GM19035 (cell line): ENCODE measurements around the gene ALKAL2.
"Not testable (repeated sequence)": the region's sequence is repeated elsewhere in the genome, so short reads cannot be mapped to it uniquely, and the experiment has no call there.

Experiments
- ATAC-seq: cut with Tn5 transposase; IDR thresholded peaks from one replicate; pipeline ENCODE4 v1.9.1; 2021; ENCODE audit not compliant: unreplicated experiment

Gene ALKAL2

GRCh38 chr2:287911-288757 is at the start of gene ALKAL2:
ALKAL2 (minus strand) TSS chr2:288091; CDS start chr2:287835, 256 bp downstream.
- no peak for ATAC-seq

- ATAC-seq = not testable (repeated sequence)
Observed at GRCh38 chr2:336949-337348, 49.1 kb upstream of the ALKAL2 start.

- ATAC-seq = no peak
Observed at GRCh38 chr2:336360-336759, 48.5 kb upstream of the ALKAL2 start.

- no peak for ATAC-seq
Observed at GRCh38 chr2:332592-332991, 44.7 kb upstream of the ALKAL2 start.

GRCh38 chr2:328761-329160 is 40.9 kb upstream of the ALKAL2 start:
- ATAC-seq = no peak

- no peak for ATAC-seq
Observed at GRCh38 chr2:323035-323434, 35.1 kb upstream of the ALKAL2 start.

GRCh38 chr2:322326-322725 is 34.4 kb upstream of the ALKAL2 start:
- ATAC-seq = no peak

- no peak for ATAC-seq
Observed at GRCh38 chr2:320561-320960, 32.7 kb upstream of the ALKAL2 start.

GRCh38 chr2:319059-319600 is 31.2 kb upstream of the ALKAL2 start:
- ATAC-seq = no peak

GRCh38 chr2:317501-318424 is 29.9 kb upstream of the ALKAL2 start:
- no peak for ATAC-seq

GRCh38 chr2:316381-316780 is 28.5 kb upstream of the ALKAL2 start:
- ATAC-seq = no peak

- ATAC-seq = not testable (repeated sequence)
Observed at GRCh38 chr2:315925-316324, 28.0 kb upstream of the ALKAL2 start.

- no peak for ATAC-seq
Observed at GRCh38 chr2:314561-315336, 26.9 kb upstream of the ALKAL2 start.

GRCh38 chr2:313991-314390 is 26.1 kb upstream of the ALKAL2 start:
- no peak for ATAC-seq

GRCh38 chr2:310994-311393 is 23.1 kb upstream of the ALKAL2 start:
- no peak for ATAC-seq

GRCh38 chr2:309954-310510 is 22.1 kb upstream of the ALKAL2 start:
- no peak for ATAC-seq

GRCh38 chr2:309148-309953 is 21.5 kb upstream of the ALKAL2 start:
- no peak for ATAC-seq

- ATAC-seq = no peak
Observed at GRCh38 chr2:305366-305765, 17.5 kb upstream of the ALKAL2 start.

- ATAC-seq = no peak
Observed at GRCh38 chr2:296354-296753, 8.5 kb upstream of the ALKAL2 start.

- no peak for ATAC-seq
Observed at GRCh38 chr2:295090-295489, 7.2 kb upstream of the ALKAL2 start.
